HG03457 (cell line): ENCODE results near the gene PIAS3.
"Not testable (repeated sequence)": the region's sequence is repeated elsewhere in the genome, so short reads cannot be mapped to it uniquely, and the experiment has no call there.

Experiments
- ATAC-seq: cut with Tn5 transposase; IDR thresholded peaks from one replicate; pipeline ENCODE4 v1.9.1; 2021; ENCODE audit warnings: moderate number of reproducible peaks; ENCODE audit not compliant: unreplicated experiment

Gene PIAS3

GRCh38 chr1:145877923-145878486 is 19.1 kb upstream of the PIAS3 start:
- ATAC-seq: no peak

GRCh38 chr1:145874646-145875045 is 15.8 kb upstream of the PIAS3 start:
- no peak for ATAC-seq

DNA sequence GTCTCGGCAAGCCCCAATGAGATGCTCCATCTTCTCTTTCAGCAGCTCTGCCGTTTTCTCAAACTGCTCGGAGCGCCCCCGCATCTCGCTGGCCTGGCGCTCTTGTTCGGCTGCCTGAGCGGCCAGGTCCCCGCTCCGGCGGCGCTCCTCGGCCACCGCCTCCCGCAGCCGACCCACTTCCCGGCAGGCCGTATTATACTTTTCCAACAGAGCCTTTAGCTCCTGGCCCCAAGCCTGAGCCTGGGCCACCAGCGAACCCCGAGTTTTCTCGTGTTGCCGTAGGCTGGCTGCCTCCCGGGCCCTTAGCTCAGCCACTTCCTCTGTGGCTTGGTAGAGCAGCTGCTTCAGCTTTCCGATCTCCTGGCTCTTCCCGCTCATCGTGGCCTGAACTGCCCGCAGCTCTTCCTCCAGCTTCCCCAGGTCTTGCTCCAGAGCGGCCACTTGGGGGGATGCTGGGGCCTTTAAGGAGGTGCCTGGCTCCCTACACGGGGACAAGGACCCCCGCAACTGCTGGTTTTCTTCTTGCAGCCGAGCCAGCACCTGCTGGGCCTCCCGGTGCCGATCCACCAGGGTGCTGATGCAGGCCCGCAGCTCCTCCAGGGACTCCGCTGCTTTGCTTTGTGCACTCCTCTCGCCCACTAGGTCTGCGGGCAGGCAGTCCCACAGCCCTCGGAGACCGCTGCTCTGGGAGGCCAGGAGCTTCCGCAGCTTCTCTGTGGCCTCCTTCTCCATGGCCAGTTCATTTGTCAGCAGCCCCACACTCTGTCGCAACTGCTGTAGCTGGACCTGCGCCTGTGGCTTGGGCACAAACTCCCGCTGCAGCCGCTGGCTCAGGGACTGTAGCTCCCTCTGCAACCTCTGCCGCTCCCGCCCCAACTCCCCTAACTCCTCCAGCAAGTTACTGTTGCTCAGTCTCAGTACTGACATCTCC is 13.4 kb upstream of the PIAS3 start:
- ATAC-seq: no peak

DNA sequence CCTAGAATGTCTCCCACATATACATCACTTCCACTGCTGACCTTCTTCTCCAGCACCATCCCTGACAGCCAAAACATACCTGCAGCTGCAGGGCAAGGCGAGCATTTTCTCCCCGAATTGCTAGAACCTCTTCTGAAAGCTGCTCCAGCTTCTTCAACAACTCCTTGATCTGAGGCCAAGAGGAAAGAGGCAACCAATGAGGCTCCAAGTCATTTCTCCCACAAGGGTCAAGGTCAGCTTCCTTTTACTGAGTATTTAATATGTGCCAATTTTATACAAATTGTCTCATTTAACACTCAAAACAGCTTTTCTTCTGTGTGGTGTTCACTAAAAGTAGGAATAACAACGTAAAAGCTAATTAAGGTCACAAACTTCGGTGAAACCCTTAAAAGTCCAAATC is 9.4 kb upstream of the PIAS3 start:
- ATAC-seq: no peak

DNA sequence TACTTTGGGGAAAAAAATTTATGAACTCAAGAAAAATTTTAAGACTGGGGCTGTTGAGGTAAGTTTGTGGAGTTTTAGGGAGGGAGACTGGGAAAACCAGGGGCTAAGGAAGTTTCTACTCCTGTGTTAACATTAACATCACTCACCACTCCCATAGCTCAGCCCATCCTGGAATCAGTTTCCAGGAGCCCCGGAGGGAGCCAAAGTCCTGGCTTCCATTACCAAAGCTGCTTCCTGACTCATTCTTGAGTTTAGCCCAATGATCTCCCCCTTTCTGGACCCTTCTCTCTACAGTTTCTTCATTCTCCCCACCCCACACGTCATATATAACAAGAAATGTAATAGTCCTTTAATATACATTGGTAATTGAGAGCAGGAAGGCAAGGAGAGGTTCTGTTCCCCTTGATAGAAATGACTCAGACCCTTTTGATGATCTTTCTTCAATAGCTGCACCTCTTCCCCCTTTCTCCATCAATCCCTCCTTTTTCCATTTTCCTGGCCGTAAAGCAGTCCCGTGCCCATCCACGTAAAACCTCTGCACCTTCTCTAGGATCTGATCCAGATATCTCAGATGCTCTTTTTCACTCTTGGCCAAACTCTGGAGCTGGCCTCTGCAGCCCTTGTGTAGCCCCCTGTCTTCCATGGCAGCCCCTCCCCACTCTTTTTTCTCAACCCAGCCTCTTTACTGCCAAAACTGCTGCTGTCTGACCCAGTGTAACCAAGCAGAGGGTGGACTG is 4.6 kb upstream of the PIAS3 start:
- no peak for ATAC-seq

DNA sequence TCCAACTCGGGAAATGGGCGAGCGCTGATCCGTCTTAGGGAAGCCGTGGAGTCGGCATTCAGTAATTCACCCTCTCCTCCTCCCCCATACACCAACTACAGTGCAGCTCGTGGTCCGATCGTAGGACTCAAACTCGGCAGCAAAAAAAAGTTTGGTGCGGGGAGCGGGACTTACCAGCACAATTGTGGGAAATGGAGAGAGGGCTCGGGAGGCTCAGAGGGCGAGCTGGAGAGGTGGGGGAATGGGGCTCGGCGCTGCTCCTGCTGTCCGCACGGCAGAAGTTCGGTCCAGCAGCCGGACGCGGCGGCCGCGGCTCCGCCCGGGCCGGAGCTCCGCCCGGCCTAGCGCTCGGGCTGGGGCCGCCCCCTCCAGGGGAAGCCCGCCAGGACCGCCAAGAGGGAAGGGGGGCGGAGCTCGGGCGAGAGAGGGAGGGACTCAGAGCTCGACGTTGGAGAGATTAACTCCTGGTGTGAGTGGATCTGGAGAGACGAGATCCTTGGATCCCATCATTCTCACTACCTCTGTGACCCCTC is 676 bp upstream of the PIAS3 start:
- peak; percentile 50 for ATAC-seq

- ATAC-seq: no peak
Measured at GRCh38 chr1:145858238-145858900, 512 bp downstream of the PIAS3 start.

GRCh38 chr1:145857170-145857569 is 1.7 kb downstream of the PIAS3 start:
- ATAC-seq: no peak

DNA sequence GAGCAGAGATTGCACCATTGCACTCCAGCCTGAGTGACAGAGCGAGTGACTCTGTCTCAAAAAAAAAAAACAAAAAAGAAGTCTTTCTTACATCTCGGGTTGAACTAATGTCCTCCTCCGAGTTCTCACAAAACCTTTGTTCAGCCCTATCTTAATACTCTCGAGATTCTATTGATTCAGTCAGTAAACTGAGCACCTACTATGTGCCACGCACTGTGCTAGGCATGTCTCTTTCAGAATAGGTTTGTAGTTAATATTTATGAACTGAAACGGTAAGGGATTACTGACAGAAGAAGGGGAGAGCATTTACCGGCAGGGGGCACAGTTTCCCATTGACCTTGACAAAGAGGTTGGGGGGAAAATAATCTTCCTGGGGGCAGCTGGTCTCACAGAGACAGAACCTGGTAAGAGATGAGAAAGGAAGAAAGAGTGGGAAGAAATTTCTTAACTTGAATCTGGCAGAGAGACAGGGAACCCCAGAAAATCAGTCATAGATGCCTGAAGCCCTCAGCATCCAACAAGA is 3.4 kb downstream of the PIAS3 start:
- ATAC-seq: no peak

GRCh38 chr1:145849356-145850160 is 9.3 kb downstream of the PIAS3 start:
- no peak for ATAC-seq

DNA sequence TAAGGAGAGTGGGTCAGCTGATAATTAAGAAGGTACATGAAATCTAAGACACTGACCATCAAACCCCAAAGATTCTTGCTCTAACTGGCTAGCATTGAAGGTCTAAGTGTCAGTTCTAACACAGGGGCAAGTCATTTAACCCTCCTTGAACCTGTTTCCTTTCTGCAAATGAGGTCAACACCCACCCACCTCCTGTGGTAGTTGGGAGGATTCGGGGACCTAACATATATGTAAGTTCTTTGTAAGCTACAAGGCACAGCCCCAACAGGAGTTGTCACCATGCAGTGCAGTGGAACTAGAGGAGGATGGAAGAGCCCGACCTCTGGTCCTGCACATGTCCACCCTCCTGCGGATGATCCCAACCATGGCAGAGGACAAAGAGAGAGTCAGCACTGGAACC is 11.1 kb downstream of the PIAS3 start:
- ATAC-seq: no peak

DNA sequence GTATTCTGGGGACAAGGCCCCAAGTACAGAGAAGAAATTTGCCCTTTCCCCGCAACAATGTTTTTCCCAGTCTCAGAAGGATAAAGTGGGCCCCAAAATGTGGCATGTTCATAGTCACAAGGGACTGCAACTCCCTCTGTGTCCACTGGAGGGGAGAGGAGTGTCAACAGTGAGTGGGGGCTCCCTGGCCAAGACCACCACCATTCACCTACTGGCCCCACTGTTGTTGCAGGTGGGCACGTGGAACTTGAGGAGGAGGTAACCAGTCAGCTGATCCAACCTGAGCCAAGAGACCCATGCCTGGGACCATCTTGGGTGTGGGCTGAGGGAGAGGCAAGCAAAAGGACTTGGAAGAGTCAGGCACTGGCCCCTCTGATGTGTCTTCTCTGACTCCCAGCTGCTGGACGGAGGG is 12.7 kb downstream of the PIAS3 start:
- ATAC-seq: no peak

- peak; percentile 43 for ATAC-seq
Measured at GRCh38 chr1:145845514-145846161, 13.2 kb downstream of the PIAS3 start, which contains the start of gene NUDT17. NUDT17 (plus strand) TSS chr1:145845630; CDS start chr1:145845641, 11 bp downstream.

GRCh38 chr1:145845144-145845513 is 13.8 kb downstream of the PIAS3 start:
- peak; percentile 61 for ATAC-seq

DNA sequence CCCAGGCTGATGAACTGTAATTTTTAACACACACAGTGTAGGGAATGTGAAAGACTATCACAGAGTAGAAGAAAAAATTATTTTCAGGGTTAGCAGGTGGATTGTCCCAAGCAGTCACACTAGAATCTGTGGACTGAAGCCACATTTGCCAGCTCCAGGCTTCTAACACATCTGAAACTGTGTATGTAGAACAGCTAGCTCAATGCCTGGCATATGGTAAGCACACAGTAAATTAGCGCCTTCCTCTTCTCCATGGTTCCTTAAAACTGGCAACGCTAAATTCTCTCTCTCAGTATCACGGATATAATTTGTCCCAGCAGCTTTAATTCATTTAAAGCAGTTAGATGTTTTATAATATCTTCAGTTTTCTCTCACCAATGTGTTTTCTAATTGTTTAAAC is 15.8 kb downstream of the PIAS3 start:
- no peak for ATAC-seq

DNA sequence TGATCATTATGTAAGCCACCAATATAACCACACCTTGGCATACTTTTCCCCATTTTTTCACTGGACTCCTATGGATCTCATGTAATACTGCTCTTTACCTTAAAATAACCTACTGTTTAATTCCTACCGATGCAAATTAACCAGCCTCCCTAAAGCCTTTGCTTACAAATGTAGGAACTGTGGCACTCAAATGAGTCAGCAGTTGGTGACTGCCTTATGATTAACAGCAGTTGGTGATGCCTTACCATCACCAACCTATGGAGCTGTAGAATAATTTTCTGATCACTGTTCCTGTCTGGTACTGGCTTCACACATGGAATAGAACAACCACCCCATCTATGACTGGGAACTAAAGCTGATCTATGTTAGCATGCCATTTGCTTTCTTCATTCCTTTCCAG is 21.2 kb downstream of the PIAS3 start:
- no peak for ATAC-seq

DNA sequence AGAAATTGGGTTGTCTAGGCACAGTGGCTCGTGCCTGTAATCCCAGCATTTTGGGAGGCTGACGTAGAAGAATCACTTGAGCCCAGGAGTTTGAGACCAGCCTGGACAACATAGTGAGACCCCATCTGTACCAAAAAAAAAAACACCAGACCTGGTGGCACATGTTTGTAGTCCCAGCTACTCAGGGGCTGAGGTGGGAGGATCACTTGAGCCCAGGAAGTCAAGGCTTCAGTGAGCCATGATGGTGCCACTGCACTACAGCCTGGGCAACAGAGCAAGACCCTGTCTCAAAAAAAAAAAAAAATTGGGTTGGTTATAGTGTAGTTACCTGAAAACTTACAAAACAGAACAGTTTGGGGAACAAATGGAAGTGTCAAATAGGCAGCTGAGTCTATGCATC is 28.1 kb downstream of the PIAS3 start:
- ATAC-seq: not testable (repeated sequence)

- ATAC-seq: no peak
Measured at GRCh38 chr1:145828367-145829026, 30.4 kb downstream of the PIAS3 start.

GRCh38 chr1:145827966-145828365 is 30.9 kb downstream of the PIAS3 start:
- ATAC-seq: no peak
